Measurements from ENCODE around the gene TNFRSF11A. TPM values are rescaled to one million over a fixed set of nuclear protein-coding genes. Genes with fewer than 3 reads are reported as not detected.
A peak's percentile ranks its signal among the peaks of the same experiment; 100 is the strongest.

The TNFRSF11A gene
- total RNA-seq, 3 donors from 2014 or later: 23.3 to 87.3 (median 59.3) TPM

GRCh38 chr18:62386091-62386490 is 61.0 kb downstream of the TNFRSF11A start:
- no peak overlapping the region for H3K4me3 ChIP-seq
- no peaks in the 10 kb centered on the region for H3K36me3 ChIP-seq (ENCODE audit: low read depth)
- no peak for TF ChIP-seq CTCF (IDR thresholded peaks at IDR 0.05)
- H3K9me3 ChIP-seq: no peaks in the 10 kb centered on the region
- peaks cover 34% of the 10 kb centered on the region for H3K4me1 ChIP-seq (ENCODE audit: low read depth)
- DNase-seq (no peak), ATAC-seq (no peak)
- intact Hi-C loops (cut with DNase I, micrococcal nuclease): no loop called here

- ATAC-seq (no peak), DNase-seq (no peak)
- Histone ChIP-seq H3K36me3 (ENCODE audit: low read depth) (no peaks in the 10 kb centered on the region), H3K4me3 (no peak overlapping the region), H3K4me1 (ENCODE audit: low read depth) (peaks cover 35% of the 10 kb centered on the region), H3K9me3 (no peaks in the 10 kb centered on the region)
- intact Hi-C loops (cut with DNase I, micrococcal nuclease): no loop called here
- no peak for TF ChIP-seq CTCF (IDR thresholded peaks at IDR 0.05)
Measured at GRCh38 chr18:62386601-62387000, 61.5 kb downstream of the TNFRSF11A start.

GRCh38 chr18:62387257-62387656 is 62.1 kb downstream of the TNFRSF11A start:
- H3K4me1 ChIP-seq (ENCODE audit: low read depth): peaks cover 35% of the 10 kb centered on the region
- peak; percentile 53 for ATAC-seq
- TF ChIP-seq CTCF (IDR thresholded peaks at IDR 0.05): no peak
- no peak overlapping the region for H3K4me3 ChIP-seq
- no peaks in the 10 kb centered on the region for H3K36me3 ChIP-seq (ENCODE audit: low read depth)
- H3K9me3 ChIP-seq: no peaks in the 10 kb centered on the region
- intact Hi-C loops (cut with DNase I, micrococcal nuclease): no loop called here
- DNase-seq: no peak

- Histone ChIP-seq H3K4me1 (ENCODE audit: low read depth) (peaks cover 35% of the 10 kb centered on the region), H3K4me3 (no peak overlapping the region), H3K36me3 (ENCODE audit: low read depth) (no peaks in the 10 kb centered on the region), H3K9me3 (no peaks in the 10 kb centered on the region)
- peak in 1 of 3 donors; percentile 44 for DNase-seq
- intact Hi-C loops (cut with DNase I, micrococcal nuclease): no loop called here
- peak; percentile 67 for ATAC-seq
- no peak for TF ChIP-seq CTCF (IDR thresholded peaks at IDR 0.05)
Measured at GRCh38 chr18:62388855-62389760, 64.0 kb downstream of the TNFRSF11A start.

GRCh38 chr18:62389761-62390481 is 64.8 kb downstream of the TNFRSF11A start:
- no peak overlapping the region for H3K4me3 ChIP-seq
- no peaks in the 10 kb centered on the region for H3K9me3 ChIP-seq
- no peak for ATAC-seq
- DNase-seq: no peak
- H3K4me1 ChIP-seq (ENCODE audit: low read depth): peaks cover 39% of the 10 kb centered on the region
- TF ChIP-seq CTCF (IDR thresholded peaks at IDR 0.05): no peak
- intact Hi-C loops (cut with DNase I, micrococcal nuclease): no loop called here
- H3K36me3 ChIP-seq (ENCODE audit: low read depth): no peaks in the 10 kb centered on the region

Measured in mucosa of descending colon (tissue), 3 donors.